Lung microvascular endothelial cell (primary cell): ENCODE data around the gene NHSL2. TPM values are rescaled to one million over a fixed set of nuclear protein-coding genes. Genes with fewer than 3 reads are reported as not detected.
A peak's percentile ranks its signal among the peaks of the same experiment; 100 is the strongest.
"Not testable (repeated sequence)": the region's sequence is repeated elsewhere in the genome, so short reads cannot be mapped to it uniquely, and the experiment has no call there.

Source experiments
- DNase-seq, 2 donors: peaks; one replicate each; pipeline versions ENCODE4 v3.0.0 to v3.0.0-alpha.2; 2010; ENCODE audit warnings: low read depth in 2 of 2
- total RNA-seq: library from RNA; depleted of rRNA; stranded (reverse); fragments of >200 nt; gene quantifications from 2 replicates; pipeline ENCODE4 v1.2.1, GENCODE V29; 2014

The NHSL2 gene
- total RNA-seq, result 14.1 and 19.2 TPM in 2 replicates

GRCh38 chrX:71910643-71910985 lies at the start of gene NHSL2:
Gene NHSL2 (plus strand): TSS chrX:71910845.
- no peak for DNase-seq

- DNase-seq, result no peak
Observed at GRCh38 chrX:71867680-71868079, 43.0 kb upstream of the NHSL2 start.

GRCh38 chrX:71869566-71869965 lies 41.1 kb upstream of the NHSL2 start:
- not testable (repeated sequence) for DNase-seq

GRCh38 chrX:71870208-71871098 lies 40.2 kb upstream of the NHSL2 start:
- peak in 1 of 2 donors; percentile 23 for DNase-seq

- no peak for DNase-seq
Observed at GRCh38 chrX:71871367-71871766, 39.3 kb upstream of the NHSL2 start.

GRCh38 chrX:71872542-71873458 lies 37.8 kb upstream of the NHSL2 start:
- no peak for DNase-seq

GRCh38 chrX:71873459-71873833 lies 37.2 kb upstream of the NHSL2 start:
- DNase-seq, result no peak

GRCh38 chrX:71876841-71877240 lies 33.8 kb upstream of the NHSL2 start:
- not testable (repeated sequence) for DNase-seq

GRCh38 chrX:71885099-71885498 lies 25.5 kb upstream of the NHSL2 start:
- no peak for DNase-seq

- no peak for DNase-seq
Observed at GRCh38 chrX:71895607-71896006, 15.0 kb upstream of the NHSL2 start.

- no peak for DNase-seq
Observed at GRCh38 chrX:71906144-71906543, 4.5 kb upstream of the NHSL2 start.

- DNase-seq, result no peak
Observed at GRCh38 chrX:71908387-71908786, 2.3 kb upstream of the NHSL2 start.

- peak in 1 of 2 donors; percentile 11 for DNase-seq
Observed at GRCh38 chrX:71909956-71910355, 689 bp upstream of the NHSL2 start.

GRCh38 chrX:71910986-71911730 lies 513 bp downstream of the NHSL2 start:
- DNase-seq, result peak in 1 of 2 donors; percentile 4

- no peak for DNase-seq
Observed at GRCh38 chrX:71911731-71912050, 1.0 kb downstream of the NHSL2 start.

- no peak for DNase-seq
Observed at GRCh38 chrX:71912156-71912555, 1.5 kb downstream of the NHSL2 start.

GRCh38 chrX:71913156-71913950 lies 2.7 kb downstream of the NHSL2 start:
- no peak for DNase-seq

GRCh38 chrX:71917621-71918343 lies 7.1 kb downstream of the NHSL2 start:
- DNase-seq, result no peak

GRCh38 chrX:71919431-71919830 lies 8.8 kb downstream of the NHSL2 start:
- DNase-seq, result no peak

- DNase-seq, result no peak
Observed at GRCh38 chrX:71919886-71920285, 9.2 kb downstream of the NHSL2 start.
